SH-SY5Y (cell line): ENCODE measurements around the gene GMPR2.

Source experiments
- GATA2 ChIP-seq: IDR thresholded peaks from 2 replicates; pipeline ENCODE4 v1.6.1; 2011; ENCODE audit warnings: mild to moderate bottlenecking, low read depth, low read length
- GATA3 ChIP-seq: IDR thresholded peaks from 2 replicates; pipeline ENCODE4 v1.6.1; 2011; ENCODE audit warnings: low read depth, mild to moderate bottlenecking, low read length, moderate library complexity

- TF ChIP-seq GATA2 (no peak), GATA3 (no peak)
Measured at GRCh38 chr14:24254630-24255392, 22.1 kb downstream of the GMPR2 start.
